BE2C (cell line): Measurements from ENCODE around the gene GDPD2.

ENCODE experiments used
- DNase-seq: peaks from one replicate; pipeline ENCODE4 v3.0.0-alpha.2; 2020
- H3K27me3 ChIP-seq: fragments of 250-450 bp; sonication (Bioruptor Pico); 2 replicates; pipeline ENCODE4 v1.5.1; 2020; ENCODE audit warnings: mild to moderate bottlenecking
- H3K36me3 ChIP-seq: fragments of 250-450 bp; sonication (Bioruptor Pico); 2 replicates; pipeline ENCODE4 v1.5.1; 2020; ENCODE audit warnings: mild to moderate bottlenecking
- H3K4me1 ChIP-seq: fragments of 250-450 bp; sonication (Bioruptor Pico); 2 replicates; pipeline ENCODE4 v1.5.1; 2020
- H3K4me3 ChIP-seq: 2 replicates; pipeline ENCODE4 v1.5.1; 2011; ENCODE audit warnings: low read depth, low read length
- H3K9me3 ChIP-seq: fragments of 250-450 bp; sonication (Bioruptor Pico); 2 replicates; pipeline ENCODE4 v1.5.1; 2020
- TF ChIP-seq, protein P1 (sequence below): IDR thresholded peaks from 2 replicates; pipeline ENCODE4 v1.5.1; 2012; ENCODE audit warnings: mild to moderate bottlenecking, low read depth, low read length

The GDPD2 gene

GRCh38 chrX:70434352-70434866, 11.3 kb downstream of the GDPD2 start:
- TF ChIP-seq, protein P1, sequence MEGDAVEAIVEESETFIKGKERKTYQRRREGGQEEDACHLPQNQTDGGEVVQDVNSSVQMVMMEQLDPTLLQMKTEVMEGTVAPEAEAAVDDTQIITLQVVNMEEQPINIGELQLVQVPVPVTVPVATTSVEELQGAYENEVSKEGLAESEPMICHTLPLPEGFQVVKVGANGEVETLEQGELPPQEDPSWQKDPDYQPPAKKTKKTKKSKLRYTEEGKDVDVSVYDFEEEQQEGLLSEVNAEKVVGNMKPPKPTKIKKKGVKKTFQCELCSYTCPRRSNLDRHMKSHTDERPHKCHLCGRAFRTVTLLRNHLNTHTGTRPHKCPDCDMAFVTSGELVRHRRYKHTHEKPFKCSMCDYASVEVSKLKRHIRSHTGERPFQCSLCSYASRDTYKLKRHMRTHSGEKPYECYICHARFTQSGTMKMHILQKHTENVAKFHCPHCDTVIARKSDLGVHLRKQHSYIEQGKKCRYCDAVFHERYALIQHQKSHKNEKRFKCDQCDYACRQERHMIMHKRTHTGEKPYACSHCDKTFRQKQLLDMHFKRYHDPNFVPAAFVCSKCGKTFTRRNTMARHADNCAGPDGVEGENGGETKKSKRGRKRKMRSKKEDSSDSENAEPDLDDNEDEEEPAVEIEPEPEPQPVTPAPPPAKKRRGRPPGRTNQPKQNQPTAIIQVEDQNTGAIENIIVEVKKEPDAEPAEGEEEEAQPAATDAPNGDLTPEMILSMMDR: no peak
- Histone ChIP-seq H3K9me3 (no peaks in the 10 kb centered on the region), H3K27me3 (no peaks in the 10 kb centered on the region), H3K4me3 (peak overlapping the region; percentile 79), H3K4me1 (no peaks in the 10 kb centered on the region), H3K36me3 (no peaks in the 10 kb centered on the region)
- DNase-seq: peak; percentile 89

DNA sequence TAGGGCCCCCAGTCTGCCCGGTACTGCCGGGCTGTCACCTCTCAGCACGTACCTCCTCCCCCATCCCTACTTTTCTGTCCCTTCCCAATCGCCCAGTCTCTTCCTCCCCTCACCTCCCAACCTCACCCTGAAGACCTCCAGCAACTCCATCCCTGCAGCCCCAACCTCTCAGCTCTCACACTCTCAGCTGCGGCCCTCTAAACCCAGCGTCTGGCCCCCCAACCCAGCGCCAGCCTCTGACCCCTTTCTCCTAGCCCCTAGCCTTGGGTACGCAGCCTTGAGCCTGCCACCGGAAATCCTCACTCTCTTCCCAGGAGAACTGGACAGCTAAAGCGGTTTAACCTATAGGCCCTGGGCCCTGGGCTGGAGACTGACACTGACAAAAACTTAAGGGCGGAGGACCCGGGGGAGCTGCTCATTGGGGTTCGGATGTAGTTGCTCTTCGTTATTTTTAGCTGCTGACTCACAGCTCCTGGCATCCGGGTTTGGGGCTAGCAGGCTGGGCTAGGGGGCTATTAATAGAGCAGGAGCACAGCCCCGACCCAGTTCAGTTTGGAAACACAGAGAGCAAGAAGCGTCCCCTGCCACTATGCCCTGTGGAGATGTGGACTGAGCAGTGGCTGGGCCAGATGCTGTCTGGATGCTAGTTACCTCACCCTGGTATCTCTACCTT, 11.9 kb downstream of the GDPD2 start:
- Histone ChIP-seq H3K27me3 (no peaks in the 10 kb centered on the region), H3K9me3 (no peaks in the 10 kb centered on the region), H3K4me3 (peak overlapping the region; percentile 79), H3K36me3 (no peaks in the 10 kb centered on the region), H3K4me1 (no peaks in the 10 kb centered on the region)
- DNase-seq: no peak
- TF ChIP-seq, protein P1: no peak

GRCh38 chrX:70436343-70436742, 13.2 kb downstream of the GDPD2 start:
- Histone ChIP-seq H3K36me3 (no peaks in the 10 kb centered on the region), H3K9me3 (no peaks in the 10 kb centered on the region), H3K4me3 (no peak overlapping the region), H3K27me3 (no peaks in the 10 kb centered on the region), H3K4me1 (no peaks in the 10 kb centered on the region)
- DNase-seq: peak; percentile 42
- TF ChIP-seq, protein P1: peak; percentile 28

DNA sequence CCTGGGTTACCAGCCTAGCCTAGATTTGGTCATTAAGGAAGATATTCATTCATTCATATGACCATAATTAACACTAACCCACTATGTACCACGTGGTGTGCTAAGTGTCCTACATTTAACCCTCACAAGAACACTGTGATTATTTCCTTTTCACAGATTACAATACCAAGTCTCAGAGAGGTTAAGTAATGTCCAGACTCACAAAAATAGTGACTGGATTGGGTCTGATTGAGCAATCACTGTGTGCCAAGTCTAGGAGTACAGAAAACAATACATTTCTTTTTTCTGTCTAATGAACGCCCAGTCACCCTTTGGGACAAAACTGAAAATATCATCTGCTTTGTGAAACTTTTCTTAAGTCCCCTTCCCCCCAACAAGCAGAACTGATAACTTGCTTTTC, 13.9 kb downstream of the GDPD2 start:
- Histone ChIP-seq H3K4me1 (no peaks in the 10 kb centered on the region), H3K27me3 (no peaks in the 10 kb centered on the region), H3K4me3 (no peak overlapping the region), H3K36me3 (no peaks in the 10 kb centered on the region), H3K9me3 (no peaks in the 10 kb centered on the region)
- TF ChIP-seq, protein P1: no peak
- DNase-seq: no peak

DNA sequence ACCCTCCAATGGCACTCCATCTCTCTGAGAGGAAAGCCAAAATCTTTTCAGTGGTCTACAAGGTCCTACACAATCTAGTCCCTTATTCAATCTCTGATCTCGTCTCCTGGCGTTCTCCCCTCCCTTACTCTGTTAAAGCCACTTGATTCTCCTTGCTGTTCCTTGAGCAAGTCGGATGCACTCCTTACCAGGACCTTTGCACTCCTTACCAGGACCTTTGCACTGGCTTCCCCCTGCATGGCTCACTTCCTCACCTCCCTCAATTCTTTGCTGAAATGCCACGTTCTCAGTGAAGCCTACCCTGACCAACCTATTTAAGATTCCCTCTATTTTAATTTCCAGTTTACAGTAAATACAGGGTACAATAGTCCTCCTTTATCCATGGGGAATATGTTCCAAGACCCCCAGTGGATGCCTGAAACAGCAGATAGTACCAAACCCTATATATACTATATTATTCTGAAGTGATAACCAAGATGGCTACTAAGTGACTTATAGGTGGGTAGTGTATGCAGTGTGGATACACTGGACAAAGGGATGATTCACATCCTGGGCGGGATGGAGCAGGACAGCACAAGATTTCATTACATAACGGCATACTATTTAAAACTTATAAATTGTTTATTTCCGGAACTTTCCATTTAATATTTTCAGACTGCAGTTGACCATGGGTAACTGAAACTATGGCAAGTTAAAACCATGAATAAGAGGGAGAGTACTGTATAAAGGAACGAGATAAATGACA, 15.0 kb downstream of the GDPD2 start:
- TF ChIP-seq, protein P1: no peak
- Histone ChIP-seq H3K36me3 (no peaks in the 10 kb centered on the region), H3K4me3 (no peak overlapping the region), H3K27me3 (no peaks in the 10 kb centered on the region), H3K9me3 (no peaks in the 10 kb centered on the region), H3K4me1 (no peaks in the 10 kb centered on the region)
- DNase-seq: no peak

GRCh38 chrX:70439016-70439415, 15.9 kb downstream of the GDPD2 start:
- no peak overlapping the region for H3K4me3 ChIP-seq
- H3K27me3 ChIP-seq: peaks cover 1% of the 10 kb centered on the region
- no peaks in the 10 kb centered on the region for H3K36me3 ChIP-seq
- no peaks in the 10 kb centered on the region for H3K9me3 ChIP-seq
- TF ChIP-seq, protein P1: no peak
- no peaks in the 10 kb centered on the region for H3K4me1 ChIP-seq
- DNase-seq: no peak
